Liver (tissue), 3 donors: ENCODE measurements around the gene STK25.

Experiments
- CTCF ChIP-seq: fragments of 150-350 bp; IDR thresholded peaks from 2 replicates; pipeline ENCODE4 v1.5.1; 2017; ENCODE audit warnings: improper control_type of control experiment, low read depth, low read length; ENCODE audit not compliant: missing input control
- JUND ChIP-seq, 2 donors: IDR thresholded peaks; 2 replicates each; pipeline ENCODE4 v1.6.1; 2016; ENCODE audit warnings: antibody characterized with exemption in 2 of 2
- REST ChIP-seq: IDR thresholded peaks from 2 replicates; pipeline ENCODE4 v1.6.1; 2016; ENCODE audit warnings: antibody characterized with exemption, mild to moderate bottlenecking
- SP1 ChIP-seq: IDR thresholded peaks from 2 replicates; pipeline ENCODE4 v1.6.1; 2018; ENCODE audit warnings: antibody characterized with exemption, mild to moderate bottlenecking
- ZBTB33 ChIP-seq: IDR thresholded peaks from 2 replicates; pipeline ENCODE4 v1.6.1; 2016; ENCODE audit warnings: antibody characterized with exemption
- donor health status: healthy.
- donor health status: healthy.

DNA sequence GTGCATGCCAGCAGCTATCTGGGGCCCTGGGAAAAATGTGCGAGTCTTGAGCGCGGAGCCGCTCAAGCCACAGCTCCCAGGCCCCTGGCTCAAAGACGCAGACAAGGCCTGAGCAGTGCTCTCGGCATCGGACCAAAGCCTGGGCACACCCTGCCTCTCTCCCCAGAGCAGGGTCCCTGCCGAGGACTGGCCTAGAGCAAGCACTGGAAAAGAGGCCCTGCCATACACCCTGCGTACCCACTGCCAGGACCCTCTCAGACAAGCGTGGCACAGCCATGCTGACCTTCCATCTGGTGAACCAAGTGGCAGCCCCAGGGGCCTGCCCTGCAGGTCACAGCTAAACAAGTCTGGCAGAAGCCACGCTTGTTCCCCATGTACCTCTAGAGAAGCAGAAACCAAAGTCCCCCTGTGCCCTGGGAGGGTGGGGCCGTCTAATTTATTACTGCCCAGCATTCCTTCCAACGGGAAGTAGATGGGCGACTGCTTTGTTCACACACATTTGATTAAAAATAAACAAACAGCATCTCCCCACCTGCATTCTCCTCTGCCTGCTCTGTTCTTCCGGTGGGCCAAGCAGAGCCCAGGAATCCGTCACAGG is 14.0 kb downstream of the STK25 start:
- TF ChIP-seq ZBTB33 (no peak), CTCF (no peak), JUND (IDR thresholded peaks at IDR 0.05) (no peak), SP1 (no peak), REST (no peak)
